Cardiac septum (tissue), 1 donor: ENCODE measurements around the gene GSDMA. TPM values are rescaled to one million over a fixed set of nuclear protein-coding genes. Genes with fewer than 3 reads are reported as not detected.

ENCODE experiments used
- DNase-seq: peaks from one replicate; pipeline ENCODE4 v3.0.0-alpha.2; 2020; ENCODE audit warnings: low spot score
- intact Hi-C: fragments of 100-400 bp; cut with DNase I; formaldehyde crosslinking; loops from one replicate; pipeline ENCODE4 v1.14.0; 2022
- long read RNA-seq: library from polyadenylated mRNA; unstranded; transcript quantifications from one replicate; pipeline ENCODE4 v2.0.0, GENCODE V29; 2021
- total RNA-seq: library from RNA; stranded (reverse); fragmentation: NEBNext Ultra II Directional; extraction: Animal tissue kit (Norgen Biotek cat#: 25700); gene quantifications from one replicate; pipeline ENCODE4 v1.2.1, GENCODE V29; 2021
- donor health status: DM: no; HTN: no; CAD: no.

GSDMA gene
- 0.48 TPM for total RNA-seq
- long read RNA-seq, partial matches to known transcripts: 0 of 1 reads
- long read RNA-seq, other reads (novel, unspliced or antisense): 1 of 1 reads

GRCh38 chr17:39962642-39963220 is at the start of gene GSDMA:
TSS of gene GSDMA (plus strand) at chr17:39963004. CDS start at chr17:39965688, 2,684 bp downstream.
- intact Hi-C loops: no loop called here
- DNase-seq: no peak

- intact Hi-C loops: no loop called here
- DNase-seq: no peak
Observed at GRCh38 chr17:39913989-39914388, 48.8 kb upstream of the GSDMA start.

GRCh38 chr17:39915559-39915958 is 47.2 kb upstream of the GSDMA start:
- DNase-seq: no peak
- intact Hi-C loops: no loop called here

- intact Hi-C loops: no loop called here
Observed at GRCh38 chr17:39916918-39917317, 45.9 kb upstream of the GSDMA start.

GRCh38 chr17:39919087-39919683 is 43.6 kb upstream of the GSDMA start:
- DNase-seq: no peak
- intact Hi-C loops: no loop called here

More at GRCh38 chr17:39916918-39917317, 45.9 kb upstream of the GSDMA start:
- DNase-seq: no peak

GRCh38 chr17:39920218-39921210 is 42.3 kb upstream of the GSDMA start:
- intact Hi-C loops: loop anchor here (5.0 kb wide), 1 partner anchor 278 kb away; no protein-coding TSS in a partner anchor
- no peak for DNase-seq

- DNase-seq: no peak
- intact Hi-C loops: loop anchor here (5.0 kb wide), 1 partner anchor 279 kb away; no protein-coding TSS in a partner anchor
Observed at GRCh38 chr17:39921323-39921722, 41.5 kb upstream of the GSDMA start.

GRCh38 chr17:39922006-39922405 is 40.8 kb upstream of the GSDMA start:
- intact Hi-C loops: loop anchor here (5.0 kb wide), 1 partner anchor 280 kb away; no protein-coding TSS in a partner anchor
- DNase-seq: no peak

GRCh38 chr17:39923230-39923629 is 39.6 kb upstream of the GSDMA start:
- DNase-seq: no peak
- intact Hi-C loops: loop anchor here (5.0 kb wide), 1 partner anchor 281 kb away; no protein-coding TSS in a partner anchor

- intact Hi-C loops: loop anchor here (5.0 kb wide), 1 partner anchor 282 kb away; no protein-coding TSS in a partner anchor
- no peak for DNase-seq
Observed at GRCh38 chr17:39923836-39924690, 38.7 kb upstream of the GSDMA start.

- intact Hi-C loops: loop anchor here (5.0 kb wide), 1 partner anchor 282 kb away; no protein-coding TSS in a partner anchor
- no peak for DNase-seq
Observed at GRCh38 chr17:39924691-39925055, 38.1 kb upstream of the GSDMA start.

GRCh38 chr17:39925282-39926134 is 37.3 kb upstream of the GSDMA start:
- intact Hi-C loops: loop anchor here (2.0 kb wide), 1 partner anchor 27 kb away; no protein-coding TSS in a partner anchor
- no peak for DNase-seq

GRCh38 chr17:39926135-39926587 is 36.6 kb upstream of the GSDMA start:
- DNase-seq: no peak
- intact Hi-C loops: loop anchor here (2.0 kb wide), 1 partner anchor 27 kb away; no protein-coding TSS in a partner anchor

GRCh38 chr17:39926588-39927100 is 36.2 kb upstream of the GSDMA start:
- DNase-seq: peak; percentile 77
- intact Hi-C loops: loop anchor here (1.0 to 2.0 kb wide), 2 partner anchors 26 to 54 kb away; partner anchors contain the start of gene PSMD3

- intact Hi-C loops: loop anchor here (1.0 to 2.0 kb wide), 2 partner anchors 25 to 53 kb away; partner anchors contain the start of gene PSMD3
- peak; percentile 98 for DNase-seq
Observed at GRCh38 chr17:39927101-39927928, 35.5 kb upstream of the GSDMA start, which contains the start of the genes LRRC3C and ORMDL3. TSS of gene LRRC3C (plus strand) at chr17:39927732. CDS start at chr17:39941524, 13,792 bp downstream. TSS of gene ORMDL3 (minus strand) at chr17:39927601. CDS start at chr17:39924203, 3,398 bp downstream.
